ENCODE results near the gene HERPUD2.

GRCh38 chr7:35701287-35701900 is 6.5 kb upstream of the HERPUD2 start:
- TF ChIP-seq CTCF (conservative IDR thresholded peaks at IDR 0.05 in 1 of 2, IDR thresholded peaks at IDR 0.05 in 1 of 2; ENCODE audit: low read depth in 1 of 2, low read length in 2 of 2) (no peak), EZH2 (IDR thresholded peaks at IDR 0.05; ENCODE audit: low read length, missing control alignments) (no peak)
